ENCODE results near the gene FRAT1. TPM values are rescaled to one million over a fixed set of nuclear protein-coding genes. Genes with fewer than 3 reads are reported as not detected.

The FRAT1 gene
- total RNA-seq, 1 experiment from 2014 or later: 2.5 TPM

DNA sequence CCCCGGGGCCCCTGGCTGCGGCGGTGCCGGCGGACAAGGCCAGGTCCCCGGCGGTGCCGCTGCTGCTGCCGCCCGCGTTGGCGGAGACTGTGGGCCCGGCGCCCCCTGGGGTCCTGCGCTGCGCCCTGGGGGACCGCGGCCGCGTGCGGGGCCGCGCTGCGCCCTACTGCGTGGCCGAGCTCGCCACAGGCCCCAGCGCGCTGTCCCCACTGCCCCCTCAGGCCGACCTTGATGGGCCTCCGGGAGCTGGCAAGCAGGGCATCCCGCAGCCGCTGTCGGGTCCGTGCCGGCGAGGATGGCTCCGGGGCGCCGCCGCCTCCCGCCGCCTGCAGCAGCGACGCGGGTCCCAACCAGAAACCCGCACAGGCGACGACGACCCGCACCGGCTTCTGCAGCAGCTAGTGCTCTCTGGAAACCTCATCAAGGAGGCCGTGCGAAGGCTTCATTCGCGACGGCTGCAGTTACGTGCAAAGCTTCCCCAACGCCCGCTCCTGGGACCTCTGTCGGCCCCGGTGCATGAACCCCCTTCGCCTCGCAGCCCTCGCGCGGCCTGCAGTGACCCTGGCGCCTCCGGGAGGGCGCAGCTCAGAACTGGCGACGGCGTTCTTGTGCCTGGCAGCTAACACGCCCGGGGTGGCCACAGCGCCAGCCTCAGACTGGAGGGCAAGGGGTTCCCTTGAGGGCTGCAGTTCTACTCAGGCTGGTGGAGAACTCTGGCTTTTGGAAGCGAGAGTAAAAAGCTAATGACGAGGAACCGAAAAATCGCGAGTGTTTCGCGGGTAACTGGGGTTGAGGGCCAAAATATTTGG, 804 bp downstream of the FRAT1 start:
- Histone ChIP-seq H3K36me3 (ENCODE audit: insufficient read depth, low read length) (no peaks in the 10 kb centered on the region), H3K27me3 (ENCODE audit: low read length) (no peaks in the 10 kb centered on the region), H3K9me2 (replicated peaks; ENCODE audit: insufficient read depth, low read length) (no peaks in the 10 kb centered on the region), H3K4me1 (ENCODE audit: low read length) (peaks cover 13% of the 10 kb centered on the region), H3K4me2 (ENCODE audit: low read depth, low read length, poor library complexity, severe bottlenecking) (peak overlapping the region; percentile 77), H2AFZ (ENCODE audit: low read length) (peak overlapping the region; percentile 62; the same call in 1 of the 2 replicates), H3K4me3 (ENCODE audit: low read length) (peak overlapping the region; percentile 69), H3K9ac (ENCODE audit: low read length) (peak overlapping the region; percentile 77), H4K20me1 (ENCODE audit: insufficient read depth, low read depth, low read length) (0 out of 2 replicates have a peak, but pooled peaks cover 3% of the 10 kb centered on the region), H3K9me3 (ENCODE audit: low read length) (no peaks in the 10 kb centered on the region), H3K79me2 (ENCODE audit: low read length) (no peaks in the 10 kb centered on the region), H3K27ac (ENCODE audit: low read length) (no peak overlapping the region)
- DNase-seq: peak; percentile 78

- peak overlapping the region; percentile 69 for H3K4me3 ChIP-seq (ENCODE audit: low read length)
- H2AFZ ChIP-seq (ENCODE audit: low read length): peak overlapping the region; percentile 62; the same call in 1 of the 2 replicates
- no peaks in the 10 kb centered on the region for H3K9me3 ChIP-seq (ENCODE audit: low read length)
- no peaks in the 10 kb centered on the region for H3K79me2 ChIP-seq (ENCODE audit: low read length)
- peak overlapping the region; percentile 77 for H3K4me2 ChIP-seq (ENCODE audit: low read depth, low read length, poor library complexity, severe bottlenecking)
- H3K4me1 ChIP-seq (ENCODE audit: low read length): peaks cover 13% of the 10 kb centered on the region
- no peak for DNase-seq
- H3K36me3 ChIP-seq (ENCODE audit: insufficient read depth, low read length): no peaks in the 10 kb centered on the region
- no peaks in the 10 kb centered on the region for H3K9me2 ChIP-seq (replicated peaks; ENCODE audit: insufficient read depth, low read length)
- H3K27ac ChIP-seq (ENCODE audit: low read length): no peak overlapping the region
- no peaks in the 10 kb centered on the region for H3K27me3 ChIP-seq (ENCODE audit: low read length)
- peak overlapping the region; percentile 77 for H3K9ac ChIP-seq (ENCODE audit: low read length)
- 0 out of 2 replicates have a peak, but pooled peaks cover 3% of the 10 kb centered on the region for H4K20me1 ChIP-seq (ENCODE audit: insufficient read depth, low read depth, low read length)
These were observed 1.5 kb downstream of the FRAT1 start for GRCh38 chr10:97320480-97321031.

- DNase-seq: no peak
- Histone ChIP-seq H3K9ac (ENCODE audit: low read length) (no peak overlapping the region), H3K9me2 (replicated peaks; ENCODE audit: insufficient read depth, low read length) (no peaks in the 10 kb centered on the region), H3K4me1 (ENCODE audit: low read length) (peaks cover 13% of the 10 kb centered on the region), H3K27me3 (ENCODE audit: low read length) (no peaks in the 10 kb centered on the region), H3K4me3 (ENCODE audit: low read length) (peak overlapping the region; percentile 69; the same call in 1 of the 2 replicates), H2AFZ (ENCODE audit: low read length) (no peak overlapping the region), H4K20me1 (ENCODE audit: insufficient read depth, low read depth, low read length) (0 out of 2 replicates have a peak, but pooled peaks cover 3% of the 10 kb centered on the region), H3K9me3 (ENCODE audit: low read length) (no peaks in the 10 kb centered on the region), H3K79me2 (ENCODE audit: low read length) (no peaks in the 10 kb centered on the region), H3K27ac (ENCODE audit: low read length) (no peak overlapping the region), H3K4me2 (ENCODE audit: low read depth, low read length, poor library complexity, severe bottlenecking) (peak overlapping the region; percentile 77), H3K36me3 (ENCODE audit: insufficient read depth, low read length) (no peaks in the 10 kb centered on the region)
These were observed 2.1 kb downstream of the FRAT1 start for GRCh38 chr10:97321032-97321803.

DNA sequence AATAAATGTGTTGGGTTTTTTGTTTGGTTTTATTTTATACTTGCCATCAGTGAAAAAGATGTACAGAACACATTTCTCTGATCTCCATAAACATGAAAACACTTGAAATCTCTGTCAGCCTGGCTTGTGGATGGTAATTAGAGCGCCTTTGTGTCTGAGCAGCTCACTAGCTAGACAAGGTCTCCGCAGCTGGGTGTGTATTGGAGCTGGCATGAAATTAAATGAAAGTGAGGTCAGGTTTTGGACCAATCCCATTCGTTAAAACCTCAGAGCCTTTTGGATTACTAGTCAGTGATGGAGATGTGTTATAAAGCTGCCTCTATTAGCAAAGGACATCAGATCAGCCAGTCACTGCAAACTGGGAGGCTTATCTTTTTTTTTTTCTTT, 2.7 kb downstream of the FRAT1 start:
- Histone ChIP-seq H3K4me2 (ENCODE audit: low read depth, low read length, poor library complexity, severe bottlenecking) (no peak overlapping the region), H2AFZ (ENCODE audit: low read length) (no peak overlapping the region), H4K20me1 (ENCODE audit: insufficient read depth, low read depth, low read length) (0 out of 2 replicates have a peak, but pooled peaks cover 3% of the 10 kb centered on the region)

DNA sequence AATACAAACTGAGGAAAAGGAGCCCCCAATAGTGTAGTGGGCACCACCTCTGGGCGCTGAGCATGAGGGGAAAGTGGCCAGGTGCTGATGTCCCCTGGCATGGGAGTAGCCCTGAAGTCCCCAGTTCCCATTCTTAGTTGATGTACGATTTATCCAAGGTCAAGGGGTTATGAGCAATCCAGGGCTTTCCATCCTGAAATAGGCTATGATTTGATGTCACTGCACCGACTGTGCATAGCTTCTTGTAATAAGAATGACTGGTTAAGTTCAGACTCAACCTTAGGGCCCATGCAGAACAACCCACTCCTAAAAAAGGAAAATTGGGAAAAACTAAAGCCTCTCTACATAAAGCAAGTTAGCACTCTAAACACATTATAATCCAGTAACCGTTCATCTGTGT, 4.4 kb downstream of the FRAT1 start:
- Histone ChIP-seq H3K9ac (ENCODE audit: low read length) (no peak overlapping the region), H3K4me3 (ENCODE audit: low read length) (no peak overlapping the region), H2AFZ (ENCODE audit: low read length) (no peak overlapping the region), H3K4me2 (ENCODE audit: low read depth, low read length, poor library complexity, severe bottlenecking) (no peak overlapping the region), H3K9me3 (ENCODE audit: low read length) (no peaks in the 10 kb centered on the region), H4K20me1 (ENCODE audit: insufficient read depth, low read depth, low read length) (0 out of 2 replicates have a peak, but pooled peaks cover 3% of the 10 kb centered on the region), H3K9me2 (replicated peaks; ENCODE audit: insufficient read depth, low read length) (no peaks in the 10 kb centered on the region), H3K27me3 (ENCODE audit: low read length) (no peaks in the 10 kb centered on the region), H3K27ac (ENCODE audit: low read length) (no peak overlapping the region), H3K36me3 (ENCODE audit: insufficient read depth, low read length) (no peaks in the 10 kb centered on the region), H3K4me1 (ENCODE audit: low read length) (peaks cover 12% of the 10 kb centered on the region), H3K79me2 (ENCODE audit: low read length) (no peaks in the 10 kb centered on the region)
- no peak for DNase-seq

More for the DNA sequence above, 2.7 kb downstream of the FRAT1 start:
- DNase-seq: no peak
- no peaks in the 10 kb centered on the region for H3K9me3 ChIP-seq (ENCODE audit: low read length)
- no peaks in the 10 kb centered on the region for H3K27me3 ChIP-seq (ENCODE audit: low read length)
- H3K9ac ChIP-seq (ENCODE audit: low read length): no peak overlapping the region
- H3K79me2 ChIP-seq (ENCODE audit: low read length): no peaks in the 10 kb centered on the region
- no peak overlapping the region for H3K4me3 ChIP-seq (ENCODE audit: low read length)
- no peaks in the 10 kb centered on the region for H3K36me3 ChIP-seq (ENCODE audit: insufficient read depth, low read length)
- no peak overlapping the region for H3K27ac ChIP-seq (ENCODE audit: low read length)
- no peaks in the 10 kb centered on the region for H3K9me2 ChIP-seq (replicated peaks; ENCODE audit: insufficient read depth, low read length)
- H3K4me1 ChIP-seq (ENCODE audit: low read length): peaks cover 13% of the 10 kb centered on the region

GRCh38 chr10:97325754-97326153, 6.7 kb downstream of the FRAT1 start:
- Histone ChIP-seq H3K27me3 (ENCODE audit: low read length) (no peaks in the 10 kb centered on the region), H3K4me1 (ENCODE audit: low read length) (peaks cover under 1% of the 10 kb centered on the region)

GRCh38 chr10:97327348-97328294, 8.6 kb downstream of the FRAT1 start:
- no peak for DNase-seq
- H3K4me3 ChIP-seq (ENCODE audit: low read length): no peak overlapping the region
- no peaks in the 10 kb centered on the region; the same call in 1 of the 2 replicates for H4K20me1 ChIP-seq (ENCODE audit: insufficient read depth, low read depth, low read length)
- no peaks in the 10 kb centered on the region for H3K36me3 ChIP-seq (ENCODE audit: insufficient read depth, low read length)
- no peak overlapping the region for H3K9ac ChIP-seq (ENCODE audit: low read length)
- no peaks in the 10 kb centered on the region for H3K9me3 ChIP-seq (ENCODE audit: low read length)
- no peaks in the 10 kb centered on the region for H3K27me3 ChIP-seq (ENCODE audit: low read length)
- peaks cover 8% of the 10 kb centered on the region; the same call in 1 of the 2 replicates for H3K79me2 ChIP-seq (ENCODE audit: low read length)
- no peak overlapping the region for H2AFZ ChIP-seq (ENCODE audit: low read length)
- H3K4me2 ChIP-seq (ENCODE audit: low read depth, low read length, poor library complexity, severe bottlenecking): no peak overlapping the region
- no peaks in the 10 kb centered on the region for H3K9me2 ChIP-seq (replicated peaks; ENCODE audit: insufficient read depth, low read length)
- H3K4me1 ChIP-seq (ENCODE audit: low read length): peaks cover 4% of the 10 kb centered on the region
- no peak overlapping the region for H3K27ac ChIP-seq (ENCODE audit: low read length)

More at GRCh38 chr10:97325754-97326153, 6.7 kb downstream of the FRAT1 start:
- Histone ChIP-seq H4K20me1 (ENCODE audit: insufficient read depth, low read depth, low read length) (0 out of 2 replicates have a peak, but pooled peaks cover 3% of the 10 kb centered on the region), H3K4me3 (ENCODE audit: low read length) (no peak overlapping the region), H3K36me3 (ENCODE audit: insufficient read depth, low read length) (no peaks in the 10 kb centered on the region), H3K9ac (ENCODE audit: low read length) (no peak overlapping the region), H3K4me2 (ENCODE audit: low read depth, low read length, poor library complexity, severe bottlenecking) (no peak overlapping the region), H3K79me2 (ENCODE audit: low read length) (no peaks in the 10 kb centered on the region), H3K9me3 (ENCODE audit: low read length) (no peaks in the 10 kb centered on the region), H2AFZ (ENCODE audit: low read length) (no peak overlapping the region), H3K27ac (ENCODE audit: low read length) (no peak overlapping the region), H3K9me2 (replicated peaks; ENCODE audit: insufficient read depth, low read length) (no peaks in the 10 kb centered on the region)
- no peak for DNase-seq
